Measurements from ENCODE around the gene WDR53.
"Not testable (repeated sequence)": the region's sequence is repeated elsewhere in the genome, so short reads cannot be mapped to it uniquely, and the experiment has no call there.

WDR53 gene

GRCh38 chr3:196558476-196558875 lies 9.9 kb downstream of the WDR53 start:
- no peak for DNase-seq

GRCh38 chr3:196557236-196557635 lies 11.1 kb downstream of the WDR53 start:
- DNase-seq: no peak

GRCh38 chr3:196555295-196555694 lies 13.1 kb downstream of the WDR53 start:
- no peak for DNase-seq

GRCh38 chr3:196554205-196554604 lies 14.1 kb downstream of the WDR53 start:
- no peak for DNase-seq

- DNase-seq: no peak
Measured at GRCh38 chr3:196553551-196553950, 14.8 kb downstream of the WDR53 start.

- DNase-seq: no peak
Measured at GRCh38 chr3:196552253-196552652, 16.1 kb downstream of the WDR53 start.

- DNase-seq: not testable (repeated sequence)
Measured at GRCh38 chr3:196550172-196550571, 18.2 kb downstream of the WDR53 start.

- DNase-seq: not testable (repeated sequence)
Measured at GRCh38 chr3:196549312-196549711, 19.0 kb downstream of the WDR53 start.

- DNase-seq: no peak
Measured at GRCh38 chr3:196547067-196547466, 21.3 kb downstream of the WDR53 start.

GRCh38 chr3:196546537-196546936 lies 21.8 kb downstream of the WDR53 start:
- no peak for DNase-seq

GRCh38 chr3:196544491-196544992 lies 23.8 kb downstream of the WDR53 start:
- DNase-seq: no peak

GRCh38 chr3:196541684-196542445 lies 26.5 kb downstream of the WDR53 start:
- no peak for DNase-seq

- peak; percentile 20 to 58 (median 43) for DNase-seq
Measured at GRCh38 chr3:196537319-196537984, 30.9 kb downstream of the WDR53 start.

- no peak for DNase-seq
Measured at GRCh38 chr3:196533260-196533681, 35.1 kb downstream of the WDR53 start.

GRCh38 chr3:196531418-196531817 lies 36.9 kb downstream of the WDR53 start:
- no peak for DNase-seq

GRCh38 chr3:196528639-196529233 lies 39.6 kb downstream of the WDR53 start:
- DNase-seq: peak; percentile 49 to 87 (median 72)

GRCh38 chr3:196525141-196525540 lies 43.2 kb downstream of the WDR53 start:
- no peak for DNase-seq

- peak in 1 of 5 experiments; percentile 56 for DNase-seq
Measured at GRCh38 chr3:196524527-196524926, 43.8 kb downstream of the WDR53 start.

- DNase-seq: no peak
Measured at GRCh38 chr3:196523841-196524240, 44.5 kb downstream of the WDR53 start.

- DNase-seq: not testable (repeated sequence)
Measured at GRCh38 chr3:196521291-196521690, 47.1 kb downstream of the WDR53 start.

GRCh38 chr3:196519718-196520082 lies 48.7 kb downstream of the WDR53 start:
- DNase-seq: peak in 1 of 5 experiments; percentile 62

GRCh38 chr3:196518966-196519717 lies 49.2 kb downstream of the WDR53 start:
- DNase-seq: peak in 4 of 5 experiments; percentile 15 to 62 (median 44)

GRCh38 chr3:196517919-196518318 lies 50.4 kb downstream of the WDR53 start:
- DNase-seq: no peak
